ENCODE results near the gene FBLN5. TPM values are rescaled to one million over a fixed set of nuclear protein-coding genes. Genes with fewer than 3 reads are reported as not detected.

FBLN5 gene
- total RNA-seq, 1 experiment from 2014 or later = 1.0 TPM

GRCh38 chr14:91888641-91889476, 58.6 kb downstream of the FBLN5 start:
- no peaks in the 10 kb centered on the region for H3K9me3 ChIP-seq (ENCODE audit: control insufficient read depth, low read depth, low read length)
- H4K20me1 ChIP-seq (ENCODE audit: control insufficient read depth, insufficient read depth, insufficient read length) = no peaks in the 10 kb centered on the region
- Mint-ChIP-seq H3K27me3 (ENCODE audit: low read depth) (no peaks in the 10 kb centered on the region), H3K27ac (no peak overlapping the region; a peak in 1 of 7 replicates), H3K4me1 (peaks cover 3 to 4% of the 10 kb centered on the region in 2 experiments; a peak in 3 of 4 replicates), H3K9me3 (no peaks in the 10 kb centered on the region), H3K4me3 (no peak overlapping the region), H3K36me3 (ENCODE audit: insufficient read depth in 1 of 3, low read depth in 3 of 3) (no peaks in the 10 kb centered on the region)
- DNase-seq = no peak
- H3K23ac ChIP-seq (ENCODE audit: insufficient read length, low read depth, low read length) = no peak overlapping the region
- H2AFZ ChIP-seq (ENCODE audit: low read length) = no peak overlapping the region
- no peak overlapping the region for H4K91ac ChIP-seq (ENCODE audit: insufficient read length, low read depth, low read length)
- no peak overlapping the region for H2AK5ac ChIP-seq (ENCODE audit: insufficient read length, low read length)
- no peak overlapping the region for H2BK5ac ChIP-seq (ENCODE audit: insufficient read length, low read length)
- no peak overlapping the region for H3K18ac ChIP-seq (ENCODE audit: insufficient read length, low read depth, low read length)
- H4K8ac ChIP-seq (replicated peaks; ENCODE audit: insufficient read length, low read depth, low read length) = no peak overlapping the region
- no peak overlapping the region for H3K27ac ChIP-seq (ENCODE audit: insufficient read length, low read depth, low read length)
- H2BK15ac ChIP-seq (ENCODE audit: low read depth, low read length) = no peak overlapping the region
- H2BK120ac ChIP-seq (ENCODE audit: low read depth, low read length, poor library complexity, severe bottlenecking) = no peak overlapping the region
- no peak for TF ChIP-seq CTCF (conservative IDR thresholded peaks at IDR 0.05)
- H3K4ac ChIP-seq (ENCODE audit: low read depth, low read length) = no peak overlapping the region
- H2BK12ac ChIP-seq (ENCODE audit: insufficient read length, low read depth, low read length) = no peak overlapping the region
- H3K79me1 ChIP-seq (ENCODE audit: insufficient read depth, low read depth, low read length, poor library complexity, severe bottlenecking) = no peaks in the 10 kb centered on the region
- no peak overlapping the region for H3T11ph ChIP-seq (ENCODE audit: low read length)
- H3K79me2 ChIP-seq (ENCODE audit: insufficient read depth, low read length) = no peaks in the 10 kb centered on the region
- no peaks in the 10 kb centered on the region for H3K23me2 ChIP-seq (ENCODE audit: insufficient read length, low read depth, low read length, poor library complexity, severe bottlenecking)
- H2BK20ac ChIP-seq (ENCODE audit: low read depth, low read length, poor library complexity, severe bottlenecking) = no peak overlapping the region
- no peak overlapping the region for H3K4me2 ChIP-seq (ENCODE audit: insufficient read depth, insufficient read length, low read length)
- no peak overlapping the region for H3K56ac ChIP-seq (ENCODE audit: insufficient read length, low read depth, low read length)
- no peaks in the 10 kb centered on the region for H3K27me3 ChIP-seq (ENCODE audit: insufficient read depth, low read length)
- no peaks in the 10 kb centered on the region for H3K4me1 ChIP-seq (ENCODE audit: insufficient read depth, low read length)
- H4K5ac ChIP-seq (ENCODE audit: insufficient read length, low read depth, low read length) = no peak overlapping the region
- H3K9ac ChIP-seq (ENCODE audit: extremely low read depth, insufficient read length, low read length) = no peak overlapping the region
- no peak overlapping the region for H3K14ac ChIP-seq (ENCODE audit: insufficient read depth, low read length)
- no CpG with 5 or more reads among the region's 10 CpGs for WGBS (ENCODE audit: extremely low coverage, insufficient read length, low lambda C conversion rate)

Data from H9 (cell line).